OCI-LY1 (cell line): ENCODE results near the gene ECSCR.

Experiments
- H2AFZ ChIP-seq: fragments of 200-600 bp; sonication (generic), shearing (Covaris generic); 2 replicates; pipeline ENCODE4 v1.6.0; 2014; ENCODE audit warnings: antibody characterized with exemption, mild to moderate bottlenecking, low read length
- H3F3A ChIP-seq: fragments of 200-600 bp; sonication (generic), shearing (Covaris generic); 2 replicates; pipeline ENCODE4 v1.6.0; 2014; ENCODE audit warnings: mild to moderate bottlenecking, antibody characterized with exemption, low read length, moderate library complexity; ENCODE audit not compliant: insufficient read depth
- H3K27ac ChIP-seq: fragments of 200-600 bp; sonication (generic); 2 replicates; pipeline ENCODE4 v1.5.1; 2014; ENCODE audit warnings: low read length, mixed run types, mild to moderate bottlenecking, low read depth; ENCODE audit not compliant: poor library complexity, severe bottlenecking
- H3K27me3 ChIP-seq: fragments of 200-600 bp; sonication (generic); 2 replicates; pipeline ENCODE4 v1.6.0; 2014; ENCODE audit warnings: antibody characterized with exemption, mild to moderate bottlenecking, low read length, moderate library complexity; ENCODE audit not compliant: insufficient read depth
- H3K36me3 ChIP-seq: fragments of 200-600 bp; sonication (generic); 2 replicates; pipeline ENCODE4 v1.6.1; 2014; ENCODE audit warnings: mild to moderate bottlenecking, antibody characterized with exemption, low read length, moderate library complexity, mixed read lengths; ENCODE audit not compliant: insufficient read depth
- H3K4me1 ChIP-seq: fragments of 200-600 bp; sonication (generic); 2 replicates; pipeline ENCODE4 v1.5.1; 2014; ENCODE audit warnings: mild to moderate bottlenecking, low read length, moderate library complexity; ENCODE audit not compliant: insufficient read depth, severe bottlenecking
- H3K4me2 ChIP-seq: fragments of 200-600 bp; sonication (generic), shearing (Covaris generic); 2 replicates; pipeline ENCODE4 v1.6.1; 2014; ENCODE audit warnings: low read length
- H3K4me3 ChIP-seq: fragments of 200-600 bp; sonication (generic); 2 replicates; pipeline ENCODE4 v1.5.1; 2014; ENCODE audit warnings: low read length, low read depth, mild to moderate bottlenecking, mixed read lengths; ENCODE audit not compliant: poor library complexity, severe bottlenecking
- H3K79me2 ChIP-seq: fragments of 200-600 bp; shearing (Covaris generic); 2 replicates; pipeline ENCODE4 v1.6.1; 2016; ENCODE audit warnings: mixed run types, low read length, mixed read lengths; ENCODE audit not compliant: insufficient read depth
- H3K9ac ChIP-seq: fragments of 200-600 bp; sonication (generic), shearing (Covaris generic); 2 replicates; pipeline ENCODE4 v1.6.1; 2014; ENCODE audit warnings: mild to moderate bottlenecking, low read length, mixed read lengths
- H3K9me2 ChIP-seq: fragments of 200-600 bp; sonication (generic), shearing (Covaris generic); 2 replicates; pipeline ENCODE4 v1.6.1; 2014; ENCODE audit warnings: low read depth, mild to moderate bottlenecking, low read length, mixed read lengths
- H3K9me3 ChIP-seq: fragments of 200-600 bp; shearing (Covaris generic); 2 replicates; pipeline ENCODE4 v1.6.1; 2014; ENCODE audit warnings: low read length, mixed read lengths
- H4K20me1 ChIP-seq: fragments of 200-600 bp; sonication (generic), shearing (Covaris generic); 2 replicates; pipeline ENCODE4 v1.6.0; 2016; ENCODE audit warnings: mild to moderate bottlenecking, low read length; ENCODE audit not compliant: insufficient read depth
- CTCF ChIP-seq: fragments of 200-600 bp; sonication (generic), shearing (Covaris generic); IDR thresholded peaks from 2 replicates; pipeline ENCODE4 v1.5.1; 2017; ENCODE audit warnings: mild to moderate bottlenecking, antibody characterized with exemption, low read length, moderate library complexity, mixed read lengths
- EZH2 ChIP-seq: fragments of 200-600 bp; sonication (generic), shearing (Covaris generic); IDR thresholded peaks from 2 replicates; pipeline ENCODE4 v1.8.0; 2017; ENCODE audit warnings: borderline replicate concordance, mixed run types, mild to moderate bottlenecking, antibody characterized with exemption, low read length, moderate library complexity, mixed read lengths

Gene ECSCR

GRCh38 chr5:139408191-139408590 lies 54.4 kb downstream of the ECSCR start:
- H4K20me1 ChIP-seq, result no peaks in the 10 kb centered on the region
- H3K9ac ChIP-seq, result no peak overlapping the region
- H3K9me3 ChIP-seq, result no peaks in the 10 kb centered on the region
- H3K27me3 ChIP-seq, result no peaks in the 10 kb centered on the region
- H3K4me1 ChIP-seq, result peaks cover 31% of the 10 kb centered on the region
- no peak for TF ChIP-seq CTCF
- TF ChIP-seq EZH2, result no peak
- peak overlapping the region; percentile 27; the same call in 1 of the 2 replicates for H3K4me2 ChIP-seq
- H3K9me2 ChIP-seq, result no peaks in the 10 kb centered on the region
- no peak overlapping the region for H2AFZ ChIP-seq
- no peak overlapping the region for H3K4me3 ChIP-seq
- H3K27ac ChIP-seq, result peak overlapping the region; percentile 60
- H3F3A ChIP-seq, result no peaks in the 10 kb centered on the region
- no peaks in the 10 kb centered on the region for H3K79me2 ChIP-seq
- no peaks in the 10 kb centered on the region for H3K36me3 ChIP-seq

- H3F3A ChIP-seq, result no peaks in the 10 kb centered on the region
- no peak for TF ChIP-seq EZH2
- no peak for TF ChIP-seq CTCF
- peaks cover 38% of the 10 kb centered on the region for H3K4me1 ChIP-seq
- peak overlapping the region; percentile 60 for H3K27ac ChIP-seq
- H4K20me1 ChIP-seq, result no peaks in the 10 kb centered on the region
- H3K4me2 ChIP-seq, result peak overlapping the region; percentile 27; the same call in 1 of the 2 replicates
- peak overlapping the region; percentile 0; the same call in 1 of the 2 replicates for H3K9ac ChIP-seq
- H3K4me3 ChIP-seq, result no peak overlapping the region
- H2AFZ ChIP-seq, result no peak overlapping the region
- H3K27me3 ChIP-seq, result no peaks in the 10 kb centered on the region
- H3K9me2 ChIP-seq, result no peaks in the 10 kb centered on the region
- H3K36me3 ChIP-seq, result no peaks in the 10 kb centered on the region
- H3K9me3 ChIP-seq, result no peaks in the 10 kb centered on the region
- no peaks in the 10 kb centered on the region for H3K79me2 ChIP-seq
Measured at GRCh38 chr5:139407517-139407916, 55.0 kb downstream of the ECSCR start.

- Histone ChIP-seq H3K9ac (peak overlapping the region; percentile 0; the same call in 1 of the 2 replicates), H3F3A (no peaks in the 10 kb centered on the region), H3K27me3 (no peaks in the 10 kb centered on the region), H3K36me3 (no peaks in the 10 kb centered on the region), H3K9me3 (no peaks in the 10 kb centered on the region), H3K27ac (peak overlapping the region; percentile 60), H4K20me1 (no peaks in the 10 kb centered on the region), H3K4me1 (peaks cover 38% of the 10 kb centered on the region), H3K79me2 (no peaks in the 10 kb centered on the region), H3K4me3 (no peak overlapping the region), H2AFZ (no peak overlapping the region), H3K9me2 (no peaks in the 10 kb centered on the region), H3K4me2 (no peak overlapping the region; the same call in 1 of the 2 replicates)
- no peak for TF ChIP-seq CTCF
- no peak for TF ChIP-seq EZH2
Measured at GRCh38 chr5:139406963-139407362, 55.6 kb downstream of the ECSCR start.
